Measurements from ENCODE around the gene ATN1.

Gene ATN1

DNA sequence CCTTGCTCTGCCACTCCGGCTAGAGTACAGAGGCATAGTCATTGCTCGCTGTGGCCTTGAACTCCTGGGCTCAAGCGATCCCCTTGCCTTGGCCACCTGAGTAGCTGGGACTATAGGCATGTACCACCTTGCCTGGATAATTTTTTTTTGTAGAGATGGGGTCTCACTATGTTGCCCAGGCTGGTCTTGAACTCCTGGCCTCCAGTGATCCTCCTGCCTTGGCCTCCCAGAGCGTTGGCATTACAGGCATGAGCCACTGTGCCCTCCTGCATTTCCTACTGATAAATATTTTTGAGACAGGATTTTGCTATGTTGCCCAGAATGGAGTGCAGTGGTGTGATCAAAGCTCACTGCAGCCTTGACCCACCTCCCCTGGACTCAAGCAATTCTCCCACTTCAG is 52.3 kb downstream of the ATN1 start:
- DNase-seq = no peak

DNA sequence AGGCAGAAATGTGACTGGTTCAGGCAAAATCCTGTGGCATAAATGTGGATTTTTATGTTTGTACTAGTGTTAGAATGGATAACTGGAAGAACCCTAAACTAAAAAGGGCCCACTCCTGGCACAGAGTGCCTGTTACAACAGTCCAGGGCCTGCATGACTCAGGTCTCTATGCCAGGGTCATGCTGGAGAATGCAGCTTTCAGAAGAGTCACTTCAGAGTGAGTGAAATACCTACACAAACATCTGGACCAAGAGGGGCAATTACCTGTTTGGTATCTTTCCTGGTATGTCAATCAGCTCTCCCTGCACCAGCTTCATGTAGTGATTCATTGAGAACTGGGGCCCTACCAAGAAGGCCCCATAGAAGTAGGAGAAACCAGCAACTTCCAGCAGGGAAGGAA is 53.0 kb downstream of the ATN1 start:
- no peak for DNase-seq

DNA sequence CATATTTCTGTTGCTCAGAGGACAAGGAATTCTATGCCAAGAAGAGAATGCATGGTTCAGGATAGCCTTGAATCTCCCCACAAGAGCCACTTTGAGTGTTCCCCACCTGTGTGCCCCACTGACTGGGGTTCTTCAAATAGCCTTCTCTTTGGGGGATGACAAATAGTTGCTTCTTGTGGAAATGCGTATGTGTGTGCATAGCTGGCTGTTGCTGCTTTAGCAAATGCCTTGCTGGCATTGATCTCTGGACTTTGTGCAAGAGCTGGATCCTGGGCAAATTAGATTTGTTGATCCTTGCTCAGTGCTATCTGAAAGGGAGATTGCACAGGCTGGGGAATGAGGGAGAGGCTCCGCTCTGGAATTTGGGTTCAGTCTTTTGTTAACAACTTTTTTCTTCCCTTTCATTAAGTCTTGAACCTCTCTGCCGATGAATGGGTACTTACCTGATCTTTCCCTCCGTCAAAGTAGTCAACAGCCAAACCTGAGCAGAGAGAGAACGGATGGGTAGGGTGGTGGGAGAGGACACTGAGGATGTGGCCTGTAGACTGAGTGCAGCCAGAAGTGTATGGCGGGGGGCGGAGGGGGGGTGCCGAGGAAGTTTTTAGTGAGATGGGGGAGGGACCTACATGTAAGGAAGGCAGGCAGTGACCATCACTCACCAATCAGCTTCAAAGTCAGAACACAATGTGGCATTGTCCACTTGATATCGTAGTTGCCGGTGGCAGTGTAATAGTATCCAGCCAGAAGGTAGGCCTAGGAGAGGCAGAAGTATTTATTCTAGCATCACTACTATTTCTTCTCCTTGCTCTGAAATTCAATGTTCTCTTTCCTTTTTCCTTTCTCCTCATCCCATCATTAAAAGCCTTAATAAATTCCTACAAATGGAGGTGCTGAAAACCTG is 53.6 kb downstream of the ATN1 start:
- no peak for DNase-seq

DNA sequence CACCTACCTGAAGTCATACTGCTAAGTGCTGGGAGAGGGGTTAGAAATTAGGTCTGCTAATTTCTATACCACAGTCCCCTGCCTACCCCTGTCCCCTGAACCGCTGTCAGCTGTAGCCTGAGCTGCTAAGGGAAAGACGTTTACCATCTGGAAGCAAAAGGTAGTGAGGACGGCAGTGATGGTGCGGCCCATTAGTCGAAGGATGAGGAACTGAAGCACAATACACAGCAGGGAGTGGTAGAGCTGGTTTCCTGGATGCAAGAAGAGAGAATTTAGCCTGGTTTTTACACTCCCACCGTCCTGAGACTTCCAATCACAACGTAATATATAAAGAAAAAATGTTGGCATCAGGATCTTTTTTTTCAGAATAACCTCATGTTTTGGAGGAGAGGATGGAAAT is 54.8 kb downstream of the ATN1 start:
- no peak for DNase-seq

DNA sequence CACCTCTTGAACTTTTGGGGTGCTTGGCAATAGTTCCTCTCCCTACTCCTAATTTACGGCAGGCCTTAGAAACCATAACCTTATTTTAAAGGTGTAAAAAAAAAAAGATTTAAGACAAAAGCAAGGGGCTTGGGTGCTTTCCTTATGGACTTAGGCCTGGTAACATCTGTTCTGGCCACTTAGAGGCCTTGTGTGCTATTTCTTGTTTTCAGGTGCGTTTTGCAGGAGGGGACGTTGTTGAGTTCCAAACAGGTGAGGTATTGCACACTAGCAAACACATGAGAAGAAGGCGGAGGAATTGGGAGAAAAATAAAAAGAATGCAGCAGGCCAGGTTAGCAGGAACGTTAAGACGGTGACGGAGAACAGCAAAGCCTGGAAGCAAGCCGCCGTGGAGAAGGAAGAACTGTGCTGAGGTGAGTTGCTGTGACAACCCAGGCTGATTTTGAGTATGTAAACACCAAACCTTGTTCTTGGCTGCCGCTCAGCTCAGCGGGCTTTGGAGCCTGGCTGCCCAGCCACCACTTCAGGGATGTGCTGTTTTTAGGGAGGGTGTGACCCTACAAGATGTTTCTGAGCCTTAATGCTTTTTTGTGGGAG is 60.3 kb downstream of the ATN1 start:
- DNase-seq = no peak
